Measurements from ENCODE around the gene MAPK11. TPM values are rescaled to one million over a fixed set of nuclear protein-coding genes. Genes with fewer than 3 reads are reported as not detected.

MAPK11 gene
- total RNA-seq, 4 donors from 2014 or later = 1.6 to 6.4 (median 2.7) TPM

DNA sequence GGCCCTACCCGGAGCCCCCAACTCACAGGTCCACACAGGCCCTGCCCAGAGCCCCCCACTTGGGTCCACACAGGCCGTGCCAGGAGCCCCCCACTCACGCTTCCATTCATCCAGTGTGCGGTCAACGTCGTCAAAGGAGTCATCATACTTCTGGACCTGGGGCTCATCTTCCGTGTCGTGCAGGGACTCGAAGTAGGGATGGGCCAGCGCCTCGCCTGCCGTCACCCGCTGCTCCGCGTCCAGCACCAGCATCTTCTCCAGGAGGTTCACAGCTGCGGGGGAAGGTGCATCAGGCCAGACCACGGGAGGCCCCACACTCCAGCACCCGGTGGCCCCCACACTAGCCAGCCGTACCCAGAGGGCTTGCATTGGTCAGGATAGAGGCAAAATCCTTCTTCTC is 15.1 kb downstream of the MAPK11 start:
- TF ChIP-seq EP300 (IDR thresholded peaks at IDR 0.05; ENCODE audit: low read depth) = no peak
- WGBS, 2 donors (ENCODE audit: low coverage in 1 of 2) = 81% methylated on average over 16 of the region's 19 CpGs; no CpG with 5 or more reads in 1 of the 2 donors
- intact Hi-C loops (cut with DNase I; ENCODE audit: low total_unique reads) (loop anchor here (10.0 kb wide), 1 partner anchor 220 kb away; the partner anchor contains the start of gene SBF1), in situ Hi-C loops (cut with MboI; ENCODE audit: low pct_ligation_motif_present in 1 of 4, low pct_unique_long_range_greater_than_20kb in 1 of 4, low sequenced_read_pairs in 3 of 4) (loop anchor here in 2 of 4 donors (10.0 kb wide), 1 partner anchor 70 kb away; the partner anchor contains the start of gene DENND6B (in 2 of the 2))
- Histone ChIP-seq H3K4me1 (peaks cover 4 to 22% (median 15%) of the 10 kb centered on the region in 4 donors), H3K27me3 (peaks cover 30% of the 10 kb centered on the region), H3K36me3 (no peaks in the 10 kb centered on the region), H3K27ac (no peak overlapping the region), H3K4me3 (no peak overlapping the region), H3K9me3 (no peaks in the 10 kb centered on the region)
- DNase-seq = no peak

DNA sequence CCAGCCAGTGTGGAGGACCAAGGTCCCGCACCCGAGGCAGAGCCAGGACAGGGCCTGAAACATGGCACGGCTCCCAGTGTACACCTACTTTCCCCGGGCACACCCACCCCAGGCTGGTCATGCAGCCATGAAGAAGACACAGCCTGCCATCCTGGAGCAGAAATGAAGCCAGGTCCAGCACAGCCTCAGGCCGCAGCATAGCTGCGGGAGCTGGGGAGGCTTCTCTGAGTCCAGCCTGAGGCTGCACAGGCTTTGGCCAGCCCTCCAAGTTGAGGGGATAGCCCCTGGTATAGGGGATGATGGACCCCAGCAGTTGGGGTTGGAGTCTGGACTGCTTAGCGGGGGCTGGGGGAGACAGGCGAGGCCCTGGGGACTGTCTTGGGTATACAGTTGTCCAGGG is 16.2 kb downstream of the MAPK11 start:
- Histone ChIP-seq H3K9me3 (no peaks in the 10 kb centered on the region), H3K27ac (no peak overlapping the region), H3K27me3 (peaks cover 18% of the 10 kb centered on the region), H3K4me1 (peaks cover 10 to 30% (median 22%) of the 10 kb centered on the region in 4 donors), H3K4me3 (no peak overlapping the region), H3K36me3 (no peaks in the 10 kb centered on the region)
- intact Hi-C loops (cut with DNase I; ENCODE audit: low total_unique reads) = loop anchor here (10.0 kb wide), 1 partner anchor 221 kb away; the partner anchor contains the start of gene SBF1
- no peak for DNase-seq
- in situ Hi-C loops (cut with MboI; ENCODE audit: low pct_ligation_motif_present in 1 of 4, low pct_unique_long_range_greater_than_20kb in 1 of 4, low sequenced_read_pairs in 3 of 4) = loop anchor here in 2 of 4 donors (10.0 kb wide), 1 partner anchor 71 kb away; the partner anchor contains the start of gene DENND6B (in 2 of the 2)
- TF ChIP-seq EP300 (IDR thresholded peaks at IDR 0.05; ENCODE audit: low read depth) (no peak), POLR2AphosphoS5 (IDR thresholded peaks at IDR 0.05) (no peak), POLR2A (IDR thresholded peaks at IDR 0.05) (no peak)
- TF ChIP-seq, protein P1, sequence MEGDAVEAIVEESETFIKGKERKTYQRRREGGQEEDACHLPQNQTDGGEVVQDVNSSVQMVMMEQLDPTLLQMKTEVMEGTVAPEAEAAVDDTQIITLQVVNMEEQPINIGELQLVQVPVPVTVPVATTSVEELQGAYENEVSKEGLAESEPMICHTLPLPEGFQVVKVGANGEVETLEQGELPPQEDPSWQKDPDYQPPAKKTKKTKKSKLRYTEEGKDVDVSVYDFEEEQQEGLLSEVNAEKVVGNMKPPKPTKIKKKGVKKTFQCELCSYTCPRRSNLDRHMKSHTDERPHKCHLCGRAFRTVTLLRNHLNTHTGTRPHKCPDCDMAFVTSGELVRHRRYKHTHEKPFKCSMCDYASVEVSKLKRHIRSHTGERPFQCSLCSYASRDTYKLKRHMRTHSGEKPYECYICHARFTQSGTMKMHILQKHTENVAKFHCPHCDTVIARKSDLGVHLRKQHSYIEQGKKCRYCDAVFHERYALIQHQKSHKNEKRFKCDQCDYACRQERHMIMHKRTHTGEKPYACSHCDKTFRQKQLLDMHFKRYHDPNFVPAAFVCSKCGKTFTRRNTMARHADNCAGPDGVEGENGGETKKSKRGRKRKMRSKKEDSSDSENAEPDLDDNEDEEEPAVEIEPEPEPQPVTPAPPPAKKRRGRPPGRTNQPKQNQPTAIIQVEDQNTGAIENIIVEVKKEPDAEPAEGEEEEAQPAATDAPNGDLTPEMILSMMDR (IDR thresholded peaks at IDR 0.05) = no peak
- WGBS, 2 donors (ENCODE audit: low coverage in 1 of 2) = 69 to 100% methylated on average over 1 to 4 of the region's 8 CpGs

DNA sequence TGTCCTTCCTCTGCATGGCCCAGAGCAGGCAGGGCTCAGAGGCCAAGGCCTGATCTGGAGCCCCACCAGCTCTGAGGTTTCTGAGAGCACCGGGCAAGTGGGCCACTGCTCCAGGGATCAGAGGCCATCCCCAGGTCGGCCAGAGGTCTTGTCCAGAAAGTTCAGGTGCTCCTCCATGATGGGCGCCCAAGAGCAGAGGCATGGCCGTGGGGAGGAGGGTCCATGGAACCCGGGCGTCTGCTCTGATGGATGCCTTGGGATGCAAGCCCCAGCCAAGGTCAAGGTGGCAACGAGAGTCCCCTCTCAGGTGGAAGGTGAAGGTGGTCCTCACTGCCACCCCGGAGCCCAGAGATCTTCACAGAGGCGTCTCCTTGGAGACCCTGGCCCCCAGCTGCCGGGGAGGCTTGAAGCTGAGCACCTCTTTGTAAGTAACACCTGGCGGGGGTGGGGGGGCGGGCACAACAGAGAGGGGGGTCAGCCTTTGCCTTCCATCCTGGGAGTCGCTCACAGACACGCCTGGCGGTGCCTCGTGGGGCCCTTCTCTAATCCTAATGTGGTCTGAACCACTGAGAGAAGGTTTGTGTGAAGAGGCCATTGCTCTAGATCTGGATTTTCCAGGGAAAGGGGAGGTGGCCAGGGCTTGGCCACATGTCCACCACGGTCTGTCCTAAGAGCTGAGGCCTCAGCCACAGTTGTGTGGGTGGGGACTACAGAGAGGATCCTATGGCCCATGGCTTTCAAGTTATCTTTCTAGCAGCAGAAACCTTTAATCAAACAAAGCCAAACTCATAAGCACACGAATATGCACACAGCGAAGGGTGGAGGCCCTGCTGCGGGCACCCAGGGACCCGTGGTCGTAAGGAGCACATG is 16.9 kb downstream of the MAPK11 start:
- H3K27me3 ChIP-seq = peaks cover 14% of the 10 kb centered on the region
- intact Hi-C loops (cut with DNase I; ENCODE audit: low total_unique reads) (loop anchor here (10.0 kb wide), 1 partner anchor 222 kb away; the partner anchor contains the start of gene SBF1), in situ Hi-C loops (cut with MboI; ENCODE audit: low pct_ligation_motif_present in 1 of 4, low pct_unique_long_range_greater_than_20kb in 1 of 4, low sequenced_read_pairs in 3 of 4) (loop anchor here in 2 of 4 donors (10.0 kb wide), 1 partner anchor 72 kb away; the partner anchor contains the start of gene DENND6B (in 2 of the 2))
- H3K9me3 ChIP-seq = no peaks in the 10 kb centered on the region
- no peak overlapping the region for H3K27ac ChIP-seq
- no peaks in the 10 kb centered on the region for H3K36me3 ChIP-seq
- 79% methylated on average over 19 of the region's 22 CpGs; no CpG with 5 or more reads in 1 of the 2 donors for WGBS, 2 donors (ENCODE audit: low coverage in 1 of 2)
- DNase-seq = no peak
- H3K4me1 ChIP-seq = peaks cover 10 to 30% (median 22%) of the 10 kb centered on the region in 4 donors
- H3K4me3 ChIP-seq = no peak overlapping the region
- TF ChIP-seq POLR2A (IDR thresholded peaks at IDR 0.05) = no peak
- no peak for TF ChIP-seq EP300 (IDR thresholded peaks at IDR 0.05; ENCODE audit: low read depth)
- no peak for TF ChIP-seq POLR2AphosphoS5 (IDR thresholded peaks at IDR 0.05)
- TF ChIP-seq, protein P1 (IDR thresholded peaks at IDR 0.05) = no peak

DNA sequence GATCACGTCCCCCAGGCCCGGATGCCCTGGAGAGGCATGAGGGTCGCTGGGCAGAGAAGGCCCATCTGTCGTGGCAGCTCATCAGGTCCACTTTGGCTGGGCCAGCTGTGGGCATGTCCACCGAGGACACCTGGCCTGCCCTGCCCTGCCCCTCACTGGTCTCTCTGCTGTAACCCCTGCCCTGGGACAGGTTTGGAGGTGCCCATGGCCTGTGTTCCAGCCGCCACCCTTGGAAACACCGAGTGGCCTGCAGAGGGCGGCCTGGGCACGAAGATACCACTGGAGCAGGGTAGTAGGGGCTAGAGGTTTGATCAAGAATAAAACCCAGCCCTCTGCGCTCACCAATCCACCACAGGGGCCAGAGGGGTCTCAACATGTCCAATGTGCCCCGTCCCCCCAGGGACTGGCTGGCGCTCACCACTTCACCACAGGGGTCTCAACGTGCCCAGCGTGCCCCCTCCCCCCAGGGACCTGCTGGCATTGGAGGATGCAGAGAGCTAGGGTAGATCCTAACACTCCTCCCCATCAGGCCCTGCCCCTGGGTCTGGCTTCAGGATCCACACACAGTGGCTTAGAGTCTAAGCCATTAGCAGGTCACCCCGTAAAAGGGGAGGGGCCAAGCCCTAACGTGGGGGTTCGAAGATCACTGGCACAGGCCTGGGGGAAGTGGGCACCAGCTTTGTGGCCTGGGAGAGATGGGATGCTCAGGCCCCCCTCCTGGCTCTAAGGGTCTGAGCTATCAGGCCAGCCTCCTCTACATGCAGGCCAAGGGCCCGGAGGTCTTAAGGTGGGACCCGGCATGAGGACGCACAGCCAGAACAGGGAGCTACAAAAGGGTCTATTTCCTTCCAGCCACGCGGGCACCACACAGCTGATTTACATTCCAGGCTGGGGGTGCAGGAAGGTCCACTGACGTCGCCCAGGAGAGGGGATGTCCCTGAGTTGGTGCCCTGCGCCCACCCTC is 17.8 kb downstream of the MAPK11 start:
- in situ Hi-C loops (cut with MboI; ENCODE audit: low pct_ligation_motif_present in 1 of 4, low pct_unique_long_range_greater_than_20kb in 1 of 4, low sequenced_read_pairs in 3 of 4) = loop anchor here in 2 of 4 donors (10.0 kb wide), 1 partner anchor 72 kb away; the partner anchor contains the start of gene DENND6B (in 2 of the 2)
- intact Hi-C loops (cut with DNase I; ENCODE audit: low total_unique reads) = loop anchor here (10.0 kb wide), 1 partner anchor 222 kb away; the partner anchor contains the start of gene SBF1
- no peaks in the 10 kb centered on the region for H3K9me3 ChIP-seq
- peak overlapping the region in 2 of 4 donors; percentile 64 to 69 for H3K4me3 ChIP-seq
- peak overlapping the region; percentile 67 to 86 (median 76) for H3K27ac ChIP-seq
- TF ChIP-seq EP300 (IDR thresholded peaks at IDR 0.05; ENCODE audit: low read depth) = no peak
- TF ChIP-seq, protein P1 (IDR thresholded peaks at IDR 0.05) = peak; percentile 61 to 78 (median 62)
- no peaks in the 10 kb centered on the region for H3K36me3 ChIP-seq
- WGBS, 2 donors (ENCODE audit: low coverage in 1 of 2) = 37% methylated on average over 19 of the region's 25 CpGs; no CpG with 5 or more reads in 1 of the 2 donors
- H3K27me3 ChIP-seq = peaks cover 11% of the 10 kb centered on the region
- peaks cover 14 to 30% (median 25%) of the 10 kb centered on the region in 4 donors for H3K4me1 ChIP-seq
- peak; percentile 84 for DNase-seq

All from transverse colon (tissue), 4 donors.